Brain microvascular endothelial cell (primary cell): ENCODE results near the gene IFI27L1.
A peak's percentile ranks its signal among the peaks of the same experiment; 100 is the strongest.

Experiments used
- DNase-seq: peaks from one replicate; pipeline ENCODE4 v3.0.0-alpha.2; 2020
- H3K27ac ChIP-seq: fragments of 250-450 bp; sonication (Bioruptor Pico); 2 replicates; pipeline ENCODE4 v1.5.1; 2020; ENCODE audit warnings: mild to moderate bottlenecking, moderate library complexity
- H3K27me3 ChIP-seq: fragments of 250-450 bp; sonication (Bioruptor Pico); replicated peaks from 2 replicates; pipeline ENCODE4 v1.5.1; 2020; ENCODE audit warnings: mild to moderate bottlenecking
- H3K36me3 ChIP-seq: fragments of 250-450 bp; sonication (Bioruptor Pico); replicated peaks from 2 replicates; pipeline ENCODE4 v1.5.1; 2020; ENCODE audit warnings: mild to moderate bottlenecking
- H3K4me3 ChIP-seq: 2 replicates; pipeline ENCODE4 v1.5.1; 2011; ENCODE audit warnings: low read depth, mild to moderate bottlenecking, control low read depth, low read length, moderate library complexity
- in situ Hi-C: cut with HindIII; loops from 2 replicates; pipeline ENCODE4 v1.10.0; 2017; ENCODE audit warnings: low sequenced_read_pairs, low pct_ligation_motif_present
- TF ChIP-seq, protein P1 (sequence below): IDR thresholded peaks from 2 replicates; pipeline ENCODE4 v1.5.1; 2011; ENCODE audit warnings: low read depth, mild to moderate bottlenecking, moderate library complexity, low read length, control low read depth, inconsistent platforms; ENCODE audit errors: missing control alignments

IFI27L1 gene

DNA sequence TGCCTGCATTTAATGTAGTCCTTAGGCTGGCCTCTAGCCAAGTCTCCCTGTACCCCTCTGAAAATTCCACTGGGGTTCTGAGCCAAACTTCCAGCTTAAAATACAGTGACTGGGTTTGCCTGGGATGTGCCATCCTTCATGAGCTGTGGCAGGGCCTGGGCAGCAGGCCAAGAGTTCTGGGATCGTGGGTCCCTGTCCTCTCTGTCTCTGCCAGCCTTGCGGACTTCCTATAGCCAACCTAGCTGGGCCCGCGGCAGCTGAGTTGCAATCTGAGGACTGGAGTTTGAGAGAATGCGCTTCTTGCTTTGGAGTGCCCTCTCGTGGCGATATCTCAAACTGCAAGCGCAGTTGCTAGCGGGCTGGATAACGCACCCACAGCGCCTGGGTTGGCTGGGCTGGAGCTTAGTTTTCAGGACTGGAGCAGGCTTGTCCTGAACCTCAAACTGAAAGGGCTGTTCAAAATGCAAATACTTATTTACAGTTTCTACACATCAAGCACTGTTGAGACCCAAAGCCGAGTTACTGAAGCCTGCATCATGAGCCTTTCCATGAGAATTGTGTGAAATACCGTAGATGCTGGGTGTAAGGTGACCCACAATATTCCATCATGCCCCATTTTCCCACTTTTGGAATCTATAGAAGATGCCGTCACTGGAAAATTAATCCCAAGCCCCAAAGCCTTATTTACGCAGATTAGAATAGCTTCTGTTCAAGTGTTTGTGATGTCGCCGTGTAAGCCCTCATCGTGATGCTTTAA lies 55.6 kb downstream of the IFI27L1 start:
- H3K4me3 ChIP-seq, result no peak overlapping the region
- DNase-seq, result peak; percentile 83
- TF ChIP-seq, protein P1, sequence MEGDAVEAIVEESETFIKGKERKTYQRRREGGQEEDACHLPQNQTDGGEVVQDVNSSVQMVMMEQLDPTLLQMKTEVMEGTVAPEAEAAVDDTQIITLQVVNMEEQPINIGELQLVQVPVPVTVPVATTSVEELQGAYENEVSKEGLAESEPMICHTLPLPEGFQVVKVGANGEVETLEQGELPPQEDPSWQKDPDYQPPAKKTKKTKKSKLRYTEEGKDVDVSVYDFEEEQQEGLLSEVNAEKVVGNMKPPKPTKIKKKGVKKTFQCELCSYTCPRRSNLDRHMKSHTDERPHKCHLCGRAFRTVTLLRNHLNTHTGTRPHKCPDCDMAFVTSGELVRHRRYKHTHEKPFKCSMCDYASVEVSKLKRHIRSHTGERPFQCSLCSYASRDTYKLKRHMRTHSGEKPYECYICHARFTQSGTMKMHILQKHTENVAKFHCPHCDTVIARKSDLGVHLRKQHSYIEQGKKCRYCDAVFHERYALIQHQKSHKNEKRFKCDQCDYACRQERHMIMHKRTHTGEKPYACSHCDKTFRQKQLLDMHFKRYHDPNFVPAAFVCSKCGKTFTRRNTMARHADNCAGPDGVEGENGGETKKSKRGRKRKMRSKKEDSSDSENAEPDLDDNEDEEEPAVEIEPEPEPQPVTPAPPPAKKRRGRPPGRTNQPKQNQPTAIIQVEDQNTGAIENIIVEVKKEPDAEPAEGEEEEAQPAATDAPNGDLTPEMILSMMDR, result peak; percentile 99
- H3K27ac ChIP-seq, result no peak overlapping the region
- in situ Hi-C loops, result no loop called here
- no peaks in the 10 kb centered on the region for H3K36me3 ChIP-seq
- H3K27me3 ChIP-seq, result no peaks in the 10 kb centered on the region

DNA sequence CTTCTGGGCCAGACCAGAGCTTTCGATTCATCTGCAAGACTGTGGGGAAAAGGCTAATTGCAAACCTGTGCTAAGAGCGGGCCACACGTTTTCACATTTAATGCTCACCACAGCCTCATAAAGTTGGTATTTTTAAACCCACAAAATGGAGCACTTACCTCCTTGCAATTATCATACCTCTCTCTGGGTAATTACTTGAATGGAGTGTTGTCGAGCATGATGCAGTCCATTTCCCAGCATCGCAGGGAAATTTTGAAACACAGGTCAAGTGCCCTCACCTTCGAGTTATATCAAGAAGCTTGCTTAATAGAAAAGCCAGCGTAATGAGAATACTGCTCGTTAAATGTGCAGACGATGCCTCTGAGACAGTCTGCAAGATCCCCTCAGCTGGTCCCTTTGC lies 57.1 kb downstream of the IFI27L1 start:
- H3K27me3 ChIP-seq, result no peaks in the 10 kb centered on the region
- DNase-seq, result no peak
- no peak overlapping the region for H3K27ac ChIP-seq
- H3K4me3 ChIP-seq, result no peak overlapping the region
- TF ChIP-seq, protein P1, result no peak
- H3K36me3 ChIP-seq, result no peaks in the 10 kb centered on the region
- in situ Hi-C loops, result no loop called here

DNA sequence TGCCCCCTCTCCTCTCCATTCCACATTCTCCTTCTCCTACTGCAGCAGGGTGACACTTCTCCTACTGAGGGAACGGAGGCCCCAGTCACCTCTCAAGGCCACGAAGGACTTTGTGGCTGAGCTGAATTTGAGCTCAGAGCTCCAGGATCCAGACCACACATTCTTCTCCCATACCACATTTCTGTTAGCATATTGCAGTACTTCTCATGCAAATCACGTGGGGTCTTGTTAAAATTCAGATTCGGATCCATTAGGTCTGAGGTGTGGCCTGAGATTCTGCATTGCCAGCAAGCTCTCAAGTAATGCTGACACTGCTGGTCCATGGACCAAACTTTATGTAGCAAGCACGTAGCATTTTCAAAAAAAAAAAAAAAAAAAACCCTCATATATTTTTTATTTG lies 57.9 kb downstream of the IFI27L1 start:
- Histone ChIP-seq H3K27ac (no peak overlapping the region), H3K4me3 (no peak overlapping the region), H3K36me3 (no peaks in the 10 kb centered on the region), H3K27me3 (no peaks in the 10 kb centered on the region)
- TF ChIP-seq, protein P1, result no peak
- in situ Hi-C loops, result no loop called here
- DNase-seq, result no peak

DNA sequence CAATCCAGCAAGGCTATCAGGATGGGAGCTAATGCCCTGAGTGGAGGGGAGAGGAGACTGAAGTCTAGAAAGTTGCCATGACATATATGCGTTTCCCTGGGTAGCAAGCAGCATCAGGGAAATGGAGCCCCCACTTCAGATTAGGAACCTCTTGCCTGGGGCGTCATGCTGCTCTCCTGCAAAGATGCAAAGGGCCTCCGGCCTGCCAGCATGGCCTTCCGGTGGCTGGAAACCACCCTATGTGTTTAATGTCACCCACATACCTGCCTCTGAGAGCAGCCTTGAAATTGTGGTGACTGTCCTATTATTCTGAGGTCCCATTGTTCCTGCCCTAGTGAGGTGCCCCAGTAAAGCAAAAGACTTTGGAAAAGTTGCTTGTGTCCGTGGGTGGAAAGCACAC lies 58.3 kb downstream of the IFI27L1 start:
- in situ Hi-C loops, result no loop called here
- TF ChIP-seq, protein P1, result no peak
- H3K4me3 ChIP-seq, result no peak overlapping the region
- no peak for DNase-seq
- H3K27ac ChIP-seq, result no peak overlapping the region
- no peaks in the 10 kb centered on the region for H3K36me3 ChIP-seq
- H3K27me3 ChIP-seq, result no peaks in the 10 kb centered on the region

DNA sequence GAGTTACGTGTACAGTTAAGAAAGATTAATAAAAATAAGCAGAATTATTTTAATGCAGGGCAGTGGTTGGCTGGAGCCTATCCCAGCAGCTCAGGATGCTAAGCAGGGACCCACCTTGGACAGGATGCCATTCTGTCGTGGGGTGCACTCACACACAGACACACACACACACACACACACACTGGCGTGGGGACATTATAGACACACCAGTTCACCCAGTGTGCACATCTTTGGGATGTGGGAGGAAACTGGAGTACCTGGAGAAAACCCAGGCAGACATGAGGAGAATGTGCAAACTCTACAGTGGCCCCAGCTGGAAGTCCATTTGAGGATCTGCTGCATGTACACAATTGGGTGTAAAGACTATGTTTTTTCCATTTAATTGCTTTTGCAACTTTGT lies 61.1 kb downstream of the IFI27L1 start:
- H3K4me3 ChIP-seq, result no peak overlapping the region
- no peak overlapping the region for H3K27ac ChIP-seq
- in situ Hi-C loops, result no loop called here
- H3K36me3 ChIP-seq, result no peaks in the 10 kb centered on the region
- TF ChIP-seq, protein P1, result no peak
- DNase-seq, result no peak
- no peaks in the 10 kb centered on the region for H3K27me3 ChIP-seq

DNA sequence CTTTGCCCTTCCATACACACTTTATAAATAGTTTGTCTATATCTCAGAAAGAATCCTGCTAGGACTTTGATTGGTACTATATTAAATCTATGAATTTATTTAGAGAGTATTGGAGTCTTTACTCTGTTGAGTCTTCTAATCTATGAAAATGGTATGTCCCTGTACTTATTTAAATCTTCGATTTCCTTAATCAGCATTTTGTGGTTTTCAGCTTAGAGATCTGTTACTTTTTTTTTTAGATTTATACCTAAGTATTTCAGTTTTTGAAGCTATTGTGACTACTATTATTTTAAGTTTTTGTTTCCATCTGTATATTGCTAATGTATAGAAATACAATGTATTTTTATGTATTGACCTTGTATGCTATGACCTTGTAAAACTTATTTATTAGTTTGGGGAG lies 61.7 kb downstream of the IFI27L1 start:
- Histone ChIP-seq H3K36me3 (no peaks in the 10 kb centered on the region), H3K4me3 (no peak overlapping the region), H3K27me3 (no peaks in the 10 kb centered on the region), H3K27ac (no peak overlapping the region)
- in situ Hi-C loops, result no loop called here
- TF ChIP-seq, protein P1, result no peak
- no peak for DNase-seq
